C1 segment of cervical spinal cord (tissue), 14 donors: ENCODE data around the gene F8.
"Not testable (repeated sequence)": the region's sequence is repeated elsewhere in the genome, so short reads cannot be mapped to it uniquely, and the experiment has no call there.

Experiments used
- DNase-seq, 14 donors: peaks; one replicate each; lab custom pipeline; 2025; lab: John Stamatoyannopoulos, UW

The F8 gene

GRCh38 chrX:155031657-155032056 is 9.1 kb upstream of the F8 start:
- DNase-seq, result no peak

- DNase-seq, result no peak
These were observed 6.4 kb upstream of the F8 start for GRCh38 chrX:155028877-155029291.

GRCh38 chrX:155028129-155028528 is 5.6 kb upstream of the F8 start:
- peak in 1 of 14 donors; percentile 4 for DNase-seq

- peak in 1 of 14 donors; percentile 30 for DNase-seq
These were observed 5.1 kb upstream of the F8 start for GRCh38 chrX:155027509-155028066.

GRCh38 chrX:155026727-155027508 is 4.4 kb upstream of the F8 start, which contains the start of gene FUNDC2:
Gene FUNDC2 (plus strand): TSS chrX:155026844. CDS start chrX:155026939, 95 bp downstream.
- DNase-seq, result peak; percentile 22 to 92 (median 82)

- DNase-seq, result no peak
These were observed 3.9 kb upstream of the F8 start for GRCh38 chrX:155026420-155026726.

GRCh38 chrX:155023907-155024833 is 1.6 kb upstream of the F8 start:
- DNase-seq, result no peak

GRCh38 chrX:155020591-155020990 is 1.9 kb downstream of the F8 start:
- no peak for DNase-seq

- no peak for DNase-seq
These were observed 12.5 kb downstream of the F8 start for GRCh38 chrX:155009994-155010472.

- DNase-seq, result not testable (repeated sequence)
These were observed 13.9 kb downstream of the F8 start for GRCh38 chrX:155008578-155008977.

- not testable (repeated sequence) for DNase-seq
These were observed 15.4 kb downstream of the F8 start for GRCh38 chrX:155006913-155007671.

- DNase-seq, result not testable (repeated sequence)
These were observed 16.1 kb downstream of the F8 start for GRCh38 chrX:155006379-155006778.

GRCh38 chrX:155005190-155005589 is 17.3 kb downstream of the F8 start:
- DNase-seq, result no peak

GRCh38 chrX:155001873-155002272 is 20.6 kb downstream of the F8 start:
- DNase-seq, result no peak

- no peak for DNase-seq
These were observed 21.7 kb downstream of the F8 start for GRCh38 chrX:155000841-155001240.

GRCh38 chrX:154998204-154998880 is 24.2 kb downstream of the F8 start:
- DNase-seq, result no peak

- DNase-seq, result no peak
These were observed 31.0 kb downstream of the F8 start for GRCh38 chrX:154991476-154991875.

- no peak for DNase-seq
These were observed 31.5 kb downstream of the F8 start for GRCh38 chrX:154991039-154991438.

- DNase-seq, result no peak
These were observed 32.0 kb downstream of the F8 start for GRCh38 chrX:154990496-154990895.

- DNase-seq, result peak in 1 of 14 donors; percentile 1
These were observed 33.8 kb downstream of the F8 start for GRCh38 chrX:154988719-154989118.

GRCh38 chrX:154987940-154988339 is 34.6 kb downstream of the F8 start:
- no peak for DNase-seq
